Calu3 (cell line): ENCODE results near the gene TMEM273. TPM values are rescaled to one million over a fixed set of nuclear protein-coding genes. Genes with fewer than 3 reads are reported as not detected.

ENCODE experiments used
- BruUV-seq: library from RNA; stranded (reverse); fragments of 400-500 nt; replicated peaks from 2 replicates; lab custom pipeline; 2021; lab: Mats Ljungman, UMichigan
- CTCF ChIA-PET: fragments of 300-600 bp; sonication (Branson Sonifier 250); formaldehyde crosslinking; loops from one replicate; lab custom pipeline; 2022; ENCODE audit warnings: antibody characterized with exemption; lab: Charles Lee
- DNase-seq: peaks from one replicate; pipeline ENCODE4 v3.0.0; 2022
- H3K27ac Mint-ChIP-seq: one replicate; pipeline ENCODE4 v1.8.0; 2022; ENCODE audit warnings: mixed read lengths; ENCODE audit not compliant: unreplicated experiment
- H3K27me3 Mint-ChIP-seq: one replicate; pipeline ENCODE4 v1.8.0; 2022; ENCODE audit warnings: mixed read lengths; ENCODE audit not compliant: unreplicated experiment
- H3K36me3 Mint-ChIP-seq: one replicate; pipeline ENCODE4 v1.8.0; 2022; ENCODE audit warnings: mild to moderate bottlenecking, moderate library complexity, mixed read lengths; ENCODE audit not compliant: insufficient read depth, unreplicated experiment
- H3K4me1 Mint-ChIP-seq: one replicate; pipeline ENCODE4 v1.8.0; 2022; ENCODE audit warnings: mild to moderate bottlenecking, low read depth, mixed read lengths; ENCODE audit not compliant: unreplicated experiment
- H3K4me3 Mint-ChIP-seq: one replicate; pipeline ENCODE4 v1.8.0; 2022; ENCODE audit warnings: mild to moderate bottlenecking, low read depth, moderate library complexity, mixed read lengths; ENCODE audit not compliant: unreplicated experiment
- H3K9me3 Mint-ChIP-seq: one replicate; pipeline ENCODE4 v1.8.0; 2022; ENCODE audit warnings: low read depth, mixed read lengths; ENCODE audit not compliant: unreplicated experiment
- CTCF ChIP-seq: fragments of 200-600 bp; IDR thresholded peaks from one replicate; pipeline ENCODE4 v1.8.0; 2022; ENCODE audit warnings: antibody characterized with exemption; ENCODE audit not compliant: unreplicated experiment
- intact Hi-C: fragments of 100-400 bp; cut with micrococcal nuclease; formaldehyde crosslinking; loops from one replicate; pipeline ENCODE4 v1.10.0; 2022; ENCODE audit not compliant: unreplicated experiment
- total RNA-seq: library from RNA; stranded (reverse); gene quantifications from 2 replicates; pipeline ENCODE4 v1.2.3, GENCODE V29; 2022

TMEM273 gene
- total RNA-seq, 1 experiment from 2014 or later, result not detected

DNA sequence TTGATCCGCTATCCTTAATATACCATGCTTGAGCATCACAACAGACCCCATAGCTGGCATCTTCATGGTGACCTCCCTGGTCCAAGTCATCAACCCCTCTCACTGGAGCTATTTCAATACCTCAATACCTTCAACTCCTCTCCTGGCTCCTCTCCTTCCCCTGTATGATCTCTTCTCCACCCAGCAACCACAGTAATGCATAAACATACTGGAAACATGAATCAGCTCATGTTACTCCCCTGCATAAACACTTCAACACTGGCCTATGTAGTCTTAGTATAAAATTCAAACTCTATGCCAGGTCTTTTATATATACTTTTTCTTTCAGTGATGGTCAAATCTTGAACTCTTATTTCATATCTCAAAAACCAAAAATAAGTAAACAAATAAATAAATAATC lies 31.8 kb upstream of the TMEM273 start:
- no peak for DNase-seq
- H3K4me3 Mint-ChIP-seq, result no peak overlapping the region
- TF ChIP-seq CTCF, result no peak
- no TSS peak for BruUV-seq
- no peak overlapping the region for H3K27ac Mint-ChIP-seq
- H3K4me1 Mint-ChIP-seq, result no peaks in the 10 kb centered on the region
- intact Hi-C loops, result no loop called here
- H3K36me3 Mint-ChIP-seq, result no peaks in the 10 kb centered on the region
- H3K27me3 Mint-ChIP-seq, result peaks cover 68% of the 10 kb centered on the region
- CTCF ChIA-PET, result interaction anchor here (1.0 kb wide), 1 partner anchor 562 kb away, joined by 3 read pairs; no protein-coding TSS in a partner anchor
- no peaks in the 10 kb centered on the region for H3K9me3 Mint-ChIP-seq

DNA sequence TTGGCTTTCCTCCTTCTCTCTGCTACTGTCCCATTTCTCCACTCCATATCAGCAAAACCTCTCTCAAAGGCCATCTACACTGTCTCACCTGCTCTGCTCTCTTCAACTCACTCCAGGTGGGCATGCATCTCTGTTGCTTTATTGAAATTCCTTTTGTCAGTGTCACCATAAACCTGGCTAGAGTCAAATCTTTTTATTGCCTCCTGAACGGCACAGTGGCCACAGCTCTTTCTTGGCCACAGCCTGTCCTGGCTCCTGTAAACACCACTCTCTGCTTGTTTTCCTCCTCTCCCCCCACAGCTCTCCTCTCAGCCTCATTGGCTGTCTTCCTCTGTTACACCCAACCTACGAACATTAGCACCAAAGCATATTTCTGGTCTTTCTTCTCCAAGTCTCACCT lies 31.1 kb upstream of the TMEM273 start:
- Mint-ChIP-seq H3K27me3 (peaks cover 71% of the 10 kb centered on the region), H3K27ac (no peak overlapping the region), H3K36me3 (no peaks in the 10 kb centered on the region), H3K9me3 (no peaks in the 10 kb centered on the region), H3K4me1 (no peaks in the 10 kb centered on the region), H3K4me3 (no peak overlapping the region)
- TF ChIP-seq CTCF, result no peak
- no peak for DNase-seq
- intact Hi-C loops, result no loop called here
- BruUV-seq, result no TSS peak
- CTCF ChIA-PET, result no interaction called here

DNA sequence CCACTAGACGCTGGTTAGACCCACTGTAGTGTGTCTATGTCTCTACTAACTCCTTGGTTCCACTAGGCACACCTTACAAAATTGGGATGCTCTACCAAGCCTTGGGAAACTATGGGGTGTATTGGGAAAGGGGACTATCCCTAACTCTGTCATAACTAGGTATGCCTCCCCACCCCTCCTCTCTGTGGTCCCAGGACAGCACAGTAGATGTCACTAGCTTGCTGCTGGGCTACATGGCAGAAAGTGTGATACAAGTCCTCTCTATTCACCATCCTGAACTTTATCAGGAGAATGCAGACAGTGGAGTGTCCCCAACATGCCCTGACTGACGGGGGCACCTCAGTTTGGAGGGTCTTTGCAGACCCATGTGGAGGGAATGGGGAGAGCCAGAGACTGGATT lies 30.3 kb upstream of the TMEM273 start:
- no TSS peak for BruUV-seq
- CTCF ChIA-PET, result no interaction called here
- Mint-ChIP-seq H3K4me1 (no peaks in the 10 kb centered on the region), H3K9me3 (no peaks in the 10 kb centered on the region), H3K27me3 (peaks cover 71% of the 10 kb centered on the region), H3K27ac (no peak overlapping the region), H3K36me3 (no peaks in the 10 kb centered on the region), H3K4me3 (no peak overlapping the region)
- intact Hi-C loops, result no loop called here
- no peak for DNase-seq
- TF ChIP-seq CTCF, result no peak

GRCh38 chr10:49217645-49218044 lies 29.5 kb upstream of the TMEM273 start:
- Mint-ChIP-seq H3K4me1 (no peaks in the 10 kb centered on the region), H3K9me3 (no peaks in the 10 kb centered on the region), H3K27me3 (peaks cover 76% of the 10 kb centered on the region), H3K27ac (no peak overlapping the region), H3K4me3 (no peak overlapping the region), H3K36me3 (no peaks in the 10 kb centered on the region)
- intact Hi-C loops, result no loop called here
- no TSS peak for BruUV-seq
- TF ChIP-seq CTCF, result no peak
- DNase-seq, result no peak
- CTCF ChIA-PET, result no interaction called here
